ENCODE results near the gene TAS2R39.

DNA sequence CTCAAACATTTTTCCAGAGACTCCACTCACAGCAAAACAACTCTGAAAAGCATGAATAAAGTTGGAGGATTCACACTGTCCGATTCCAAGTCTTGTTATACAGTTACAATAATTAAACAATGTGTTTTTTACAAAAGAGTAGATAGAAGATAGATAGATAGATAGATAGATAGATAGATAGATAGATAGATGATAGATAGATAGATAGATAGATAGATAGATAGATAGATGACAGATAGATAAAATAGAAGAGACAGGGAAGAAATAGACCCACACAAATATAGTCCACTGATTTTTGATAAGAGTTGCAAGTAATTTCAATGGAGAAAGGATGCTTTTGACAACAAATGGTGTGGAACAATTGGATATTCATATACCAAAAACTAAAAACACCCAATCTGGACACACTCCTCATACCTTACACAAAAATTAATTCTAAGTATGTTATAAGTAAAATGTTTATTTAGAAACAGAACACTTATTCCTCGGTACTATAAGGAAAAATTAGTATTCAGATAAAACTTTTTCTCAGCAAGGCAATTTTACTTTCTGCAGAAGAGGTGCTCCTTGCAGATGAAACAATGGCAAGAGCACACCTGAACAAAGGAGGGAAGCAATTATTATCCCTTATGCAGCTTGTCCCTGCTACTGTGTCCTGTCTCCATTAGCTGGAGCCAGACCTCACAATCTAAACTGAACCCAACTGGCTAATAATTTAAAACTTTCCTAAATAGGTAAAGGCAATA lies 5.7 kb upstream of the TAS2R39 start:
- TF ChIP-seq, protein P1, sequence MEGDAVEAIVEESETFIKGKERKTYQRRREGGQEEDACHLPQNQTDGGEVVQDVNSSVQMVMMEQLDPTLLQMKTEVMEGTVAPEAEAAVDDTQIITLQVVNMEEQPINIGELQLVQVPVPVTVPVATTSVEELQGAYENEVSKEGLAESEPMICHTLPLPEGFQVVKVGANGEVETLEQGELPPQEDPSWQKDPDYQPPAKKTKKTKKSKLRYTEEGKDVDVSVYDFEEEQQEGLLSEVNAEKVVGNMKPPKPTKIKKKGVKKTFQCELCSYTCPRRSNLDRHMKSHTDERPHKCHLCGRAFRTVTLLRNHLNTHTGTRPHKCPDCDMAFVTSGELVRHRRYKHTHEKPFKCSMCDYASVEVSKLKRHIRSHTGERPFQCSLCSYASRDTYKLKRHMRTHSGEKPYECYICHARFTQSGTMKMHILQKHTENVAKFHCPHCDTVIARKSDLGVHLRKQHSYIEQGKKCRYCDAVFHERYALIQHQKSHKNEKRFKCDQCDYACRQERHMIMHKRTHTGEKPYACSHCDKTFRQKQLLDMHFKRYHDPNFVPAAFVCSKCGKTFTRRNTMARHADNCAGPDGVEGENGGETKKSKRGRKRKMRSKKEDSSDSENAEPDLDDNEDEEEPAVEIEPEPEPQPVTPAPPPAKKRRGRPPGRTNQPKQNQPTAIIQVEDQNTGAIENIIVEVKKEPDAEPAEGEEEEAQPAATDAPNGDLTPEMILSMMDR (IDR thresholded peaks at IDR 0.05), result no peak
- TF ChIP-seq EP300 (IDR thresholded peaks at IDR 0.05) (no peak), POLR2A (IDR thresholded peaks at IDR 0.05) (no peak)
